Upper lobe of left lung (tissue), 6 donors: ENCODE data around the gene DNAJC16. TPM values are rescaled to one million over a fixed set of nuclear protein-coding genes. Genes with fewer than 3 reads are reported as not detected.
"Not testable (repeated sequence)": the region's sequence is repeated elsewhere in the genome, so short reads cannot be mapped to it uniquely, and the experiment has no call there.

Source experiments
- ATAC-seq, 2 donors: fragments of 200-7000 bp; cut with Tn5 transposase; one replicate each; pipeline ENCODE4 v1.9.1; 2022; ENCODE audit warnings: mild to moderate bottlenecking in 2 of 2, moderate library complexity in 2 of 2; ENCODE audit not compliant: low FRiP score in 2 of 2
- DNase-seq, 2 donors: peaks; one replicate each; pipeline ENCODE4 v3.0.0-alpha.2; 2019 to 2020
- H3K27ac ChIP-seq, 4 donors: fragments of 200-600 bp; sonication (generic); one replicate each; pipeline ENCODE4 v1.5.1; 2016 to 2019
- H3K27me3 ChIP-seq, 4 donors: fragments of 200-600 bp; sonication (generic); one replicate each; pipeline ENCODE4 v1.5.1; 2017 to 2019
- H3K36me3 ChIP-seq, 4 donors: fragments of 200-600 bp; sonication (generic); one replicate each; pipeline ENCODE4 v1.5.1; 2016 to 2019
- H3K4me1 ChIP-seq, 4 donors: fragments of 200-600 bp; sonication (generic); one replicate each; pipeline ENCODE4 v1.5.1; 2018 to 2019
- H3K4me3 ChIP-seq, 4 donors: fragments of 200-600 bp; sonication (generic); one replicate each; pipeline ENCODE4 v1.5.1; 2017 to 2019; ENCODE audit warnings: mild to moderate bottlenecking in 2 of 4, moderate library complexity in 1 of 4
- H3K9me3 ChIP-seq, 4 donors: fragments of 200-600 bp; sonication (generic); one replicate each; pipeline ENCODE4 v1.5.1; 2018 to 2019
- CTCF ChIP-seq, 6 experiments: fragments of 450-650 bp in 4 of 6; fragments of 200-600 bp in 2 of 6; sonication (generic) in 2 of 6; IDR thresholded peaks; one replicate each; pipeline ENCODE4 v1.5.1; 2016 to 2019; ENCODE audit warnings: antibody characterized with exemption in 6 of 6
- EP300 ChIP-seq, 4 donors: sonication (generic); formaldehyde crosslinking; IDR thresholded peaks; one replicate each; pipeline ENCODE4 v1.5.1; 2017; ENCODE audit warnings: antibody characterized with exemption in 4 of 4, control low read depth in 2 of 4
- POLR2A ChIP-seq, 4 donors: fragments of 450-650 bp; IDR thresholded peaks; one replicate each; pipeline ENCODE4 v1.5.1; 2016 to 2017; ENCODE audit warnings: antibody characterized with exemption in 4 of 4, mild to moderate bottlenecking in 2 of 4
- POLR2AphosphoS5 ChIP-seq, 2 donors: sonication (generic); formaldehyde crosslinking; IDR thresholded peaks; one replicate each; pipeline ENCODE4 v1.5.1; 2017; ENCODE audit warnings: antibody characterized with exemption in 2 of 2
- WGBS, 2 donors: methylation state at CpG; one replicate each; pipeline ENCODE4 v1.1.5; 2017 to 2018; 5-methylcytosine and 5-hydroxymethylcytosine counted together
- total RNA-seq, 6 donors: library from RNA; depleted of rRNA in 4 of 6; stranded (reverse); fragments of >200 nt in 4 of 6; gene quantifications; one replicate each; pipeline versions ENCODE4 v1.1.0 to v1.2.1, GENCODE V29; 2016 to 2021
- donor health status: DM: no; HTN: no; CAD: no; lungs with moderate emphysema.
- donor health status: DM: no; HTN: yes; CAD: no; lungs with severe emphysema.

DNAJC16 gene
- total RNA-seq, 6 donors from 2014 or later, result 12.7 to 23.0 (median 17.1) TPM

GRCh38 chr1:15603050-15603965 lies 76.7 kb downstream of the DNAJC16 start:
- Histone ChIP-seq H3K4me1 (peaks cover 5 to 16% (median 10%) of the 10 kb centered on the region in 4 donors), H3K27me3 (no peaks in the 10 kb centered on the region), H3K36me3 (no peaks in the 10 kb centered on the region), H3K27ac (peak overlapping the region; percentile 71 to 86 (median 82)), H3K9me3 (no peaks in the 10 kb centered on the region), H3K4me3 (peak overlapping the region; percentile 56 to 98 (median 67))
- DNase-seq (peak; percentile 98), ATAC-seq (peak; percentile 97 to 99)
- TF ChIP-seq POLR2A (IDR thresholded peaks at IDR 0.05) (peak in 3 of 4 donors; percentile 37 to 80 (median 73)), EP300 (IDR thresholded peaks at IDR 0.05) (peak in 1 of 4 donors; percentile 3), POLR2AphosphoS5 (IDR thresholded peaks at IDR 0.05) (peak; percentile 74 to 82), CTCF (IDR thresholded peaks at IDR 0.05) (peak in 1 of 6 experiments; percentile 10)
- WGBS, 2 donors, result 1 to 6% methylated on average over 24 to 37 of the region's 56 CpGs

- Histone ChIP-seq H3K27ac (peak overlapping the region; percentile 71 to 86 (median 82)), H3K4me1 (peaks cover 5 to 16% (median 10%) of the 10 kb centered on the region in 4 donors), H3K4me3 (peak overlapping the region; percentile 30 to 98 (median 67))
- H3K36me3 ChIP-seq, DNase-seq, H3K9me3 ChIP-seq, H3K27me3 ChIP-seq, ATAC-seq: not testable (repeated sequence)
- WGBS, 2 donors, result 64 to 81% methylated on average over 10 to 13 of the region's 13 CpGs
Observed at GRCh38 chr1:15603966-15604282, 77.3 kb downstream of the DNAJC16 start.

- Histone ChIP-seq H3K4me1 (peaks cover 5 to 16% (median 10%) of the 10 kb centered on the region in 4 donors), H3K27ac (peak overlapping the region in 2 of 4 donors; percentile 84 to 86)
- H3K27me3 ChIP-seq, H3K4me3 ChIP-seq, H3K36me3 ChIP-seq, ATAC-seq, H3K9me3 ChIP-seq: not testable (repeated sequence)
- peak in 1 of 2 donors; percentile 81 for DNase-seq
- WGBS, 2 donors, result 98% methylated on average over 12 to 17 of the region's 21 CpGs
Observed at GRCh38 chr1:15604400-15604799, 77.8 kb downstream of the DNAJC16 start.

- no peaks in the 10 kb centered on the region for H3K9me3 ChIP-seq
- DNase-seq, result no peak
- no peaks in the 10 kb centered on the region for H3K27me3 ChIP-seq
- 84 to 90% methylated on average over 11 of the region's 11 CpGs for WGBS, 2 donors
- peaks cover 5 to 16% (median 10%) of the 10 kb centered on the region in 4 donors for H3K4me1 ChIP-seq
- TF ChIP-seq POLR2A (IDR thresholded peaks at IDR 0.05), result no peak
- no peak for TF ChIP-seq CTCF (IDR thresholded peaks at IDR 0.05)
- H3K27ac ChIP-seq, result no peak overlapping the region
- no peak for ATAC-seq
- H3K4me3 ChIP-seq, result no peak overlapping the region
- no peaks in the 10 kb centered on the region for H3K36me3 ChIP-seq
Observed at GRCh38 chr1:15605398-15606383, 79.0 kb downstream of the DNAJC16 start.

- H3K27ac ChIP-seq, result no peak overlapping the region
- no peaks in the 10 kb centered on the region for H3K27me3 ChIP-seq
- WGBS, 2 donors, result 89 to 90% methylated on average over 7 of the region's 7 CpGs
- TF ChIP-seq POLR2AphosphoS5 (IDR thresholded peaks at IDR 0.05) (no peak), CTCF (IDR thresholded peaks at IDR 0.05) (no peak)
- H3K4me1 ChIP-seq, result no peaks in the 10 kb centered on the region
- ATAC-seq, result no peak
- H3K4me3 ChIP-seq, result no peak overlapping the region
- no peaks in the 10 kb centered on the region for H3K36me3 ChIP-seq
- no peak for DNase-seq
- no peaks in the 10 kb centered on the region for H3K9me3 ChIP-seq
Observed at GRCh38 chr1:15609631-15610030, 83.0 kb downstream of the DNAJC16 start.
